Fibroblast of lung (primary cell): ENCODE results near the gene CDH26.

Experiments used
- CTCF ChIP-seq, 2 donors: IDR thresholded peaks in 1 of 2; conservative IDR thresholded peaks in 1 of 2; 1 replicate in 1 of 2; 2 replicates in 1 of 2; pipeline ENCODE4 v1.5.1; 2011 to 2012; ENCODE audit warnings: low read length in 2 of 2, control low read depth in 1 of 2, inconsistent platforms in 1 of 2, low read depth in 1 of 2, mild to moderate bottlenecking in 1 of 2
- EZH2 ChIP-seq: IDR thresholded peaks from 2 replicates; pipeline ENCODE4 v1.5.1; 2012; ENCODE audit warnings: low read length, control low read depth, mild to moderate bottlenecking; ENCODE audit errors: missing control alignments

- TF ChIP-seq CTCF (conservative IDR thresholded peaks at IDR 0.05 in 1 of 2, IDR thresholded peaks at IDR 0.05 in 1 of 2; ENCODE audit: low read depth in 1 of 2, low read length in 2 of 2) (no peak), EZH2 (no peak)
Observed at GRCh38 chr20:60046011-60046413, 87.8 kb downstream of the CDH26 start.
